Mesothelial cell of epicardium (in vitro differentiated cells): Measurements from ENCODE around the gene C8A. TPM values are rescaled to one million over a fixed set of nuclear protein-coding genes. Genes with fewer than 3 reads are reported as not detected.

Experiments used
- DNase-seq, 2 experiments: peaks; one replicate each; pipeline ENCODE4 v3.0.0; 2021; ENCODE audit warnings: low spot score in 2 of 2; ENCODE audit not compliant: unreplicated experiment in 2 of 2
- H3K27ac Mint-ChIP-seq: 2 replicates; pipeline ENCODE4 v1.8.0; 2021; ENCODE audit warnings: mixed read lengths
- H3K27me3 Mint-ChIP-seq: 2 replicates; pipeline ENCODE4 v1.8.0; 2021; ENCODE audit warnings: low read depth, mixed read lengths
- H3K36me3 Mint-ChIP-seq: 2 replicates; pipeline ENCODE4 v1.8.0; 2021; ENCODE audit warnings: mixed read lengths
- H3K4me1 Mint-ChIP-seq: 2 replicates; pipeline ENCODE4 v1.8.0; 2021; ENCODE audit warnings: mixed read lengths
- H3K4me3 Mint-ChIP-seq: 2 replicates; pipeline ENCODE4 v1.8.0; 2021; ENCODE audit warnings: mild to moderate bottlenecking, moderate library complexity, mixed read lengths
- H3K9me3 Mint-ChIP-seq: 2 replicates; pipeline ENCODE4 v1.8.0; 2021; ENCODE audit warnings: mixed read lengths
- CTCF ChIP-seq: fragments of 200-600 bp; sonication (generic); IDR thresholded peaks from one replicate; pipeline ENCODE4 v1.5.0; 2021; ENCODE audit warnings: antibody characterized with exemption; ENCODE audit not compliant: unreplicated experiment
- total RNA-seq: library from RNA; stranded (reverse); gene quantifications from 3 replicates; pipeline ENCODE4 v1.2.1, GENCODE V29; 2021

Gene C8A
- total RNA-seq, 1 donor from 2014 or later: not detected

GRCh38 chr1:56925193-56925592 lies 70.6 kb downstream of the C8A start:
- no peaks in the 10 kb centered on the region for H3K36me3 Mint-ChIP-seq
- H3K9me3 Mint-ChIP-seq: peaks cover 7% of the 10 kb centered on the region
- no peak overlapping the region for H3K27ac Mint-ChIP-seq
- no peak overlapping the region for H3K4me3 Mint-ChIP-seq
- no peak for DNase-seq
- peaks cover 53% of the 10 kb centered on the region for H3K27me3 Mint-ChIP-seq
- H3K4me1 Mint-ChIP-seq: peaks cover 26% of the 10 kb centered on the region
- TF ChIP-seq CTCF: no peak

GRCh38 chr1:56927171-56927570 lies 72.6 kb downstream of the C8A start:
- no peak overlapping the region for H3K4me3 Mint-ChIP-seq
- peaks cover 7% of the 10 kb centered on the region for H3K9me3 Mint-ChIP-seq
- peaks cover 15% of the 10 kb centered on the region for H3K4me1 Mint-ChIP-seq
- no peak overlapping the region for H3K27ac Mint-ChIP-seq
- TF ChIP-seq CTCF: no peak
- H3K36me3 Mint-ChIP-seq: no peaks in the 10 kb centered on the region
- DNase-seq: no peak
- H3K27me3 Mint-ChIP-seq: peaks cover 50% of the 10 kb centered on the region

- peaks cover 15% of the 10 kb centered on the region for H3K4me1 Mint-ChIP-seq
- DNase-seq: no peak
- H3K9me3 Mint-ChIP-seq: peaks cover 7% of the 10 kb centered on the region
- H3K27ac Mint-ChIP-seq: no peak overlapping the region
- H3K4me3 Mint-ChIP-seq: no peak overlapping the region
- no peaks in the 10 kb centered on the region for H3K36me3 Mint-ChIP-seq
- peaks cover 56% of the 10 kb centered on the region for H3K27me3 Mint-ChIP-seq
- TF ChIP-seq CTCF: no peak
These were observed 73.4 kb downstream of the C8A start for GRCh38 chr1:56927986-56928385.

GRCh38 chr1:56929492-56929891 lies 74.9 kb downstream of the C8A start:
- H3K36me3 Mint-ChIP-seq: no peaks in the 10 kb centered on the region
- no peak overlapping the region for H3K27ac Mint-ChIP-seq
- peaks cover 2% of the 10 kb centered on the region for H3K4me1 Mint-ChIP-seq
- TF ChIP-seq CTCF: no peak
- no peak for DNase-seq
- H3K4me3 Mint-ChIP-seq: no peak overlapping the region
- H3K9me3 Mint-ChIP-seq: peaks cover 7% of the 10 kb centered on the region
- peaks cover 65% of the 10 kb centered on the region for H3K27me3 Mint-ChIP-seq

- no peak for DNase-seq
- H3K27ac Mint-ChIP-seq: no peak overlapping the region
- H3K4me1 Mint-ChIP-seq: peaks cover 2% of the 10 kb centered on the region
- peaks cover 7% of the 10 kb centered on the region for H3K9me3 Mint-ChIP-seq
- no peak for TF ChIP-seq CTCF
- no peak overlapping the region for H3K4me3 Mint-ChIP-seq
- H3K27me3 Mint-ChIP-seq: peaks cover 71% of the 10 kb centered on the region
- H3K36me3 Mint-ChIP-seq: no peaks in the 10 kb centered on the region
These were observed 76.6 kb downstream of the C8A start for GRCh38 chr1:56931211-56931610.

- Mint-ChIP-seq H3K9me3 (peaks cover 7% of the 10 kb centered on the region), H3K27ac (no peak overlapping the region), H3K36me3 (no peaks in the 10 kb centered on the region), H3K4me3 (no peak overlapping the region), H3K27me3 (peaks cover 66% of the 10 kb centered on the region), H3K4me1 (peaks cover 2% of the 10 kb centered on the region)
- no peak for TF ChIP-seq CTCF
- DNase-seq: no peak
These were observed 77.1 kb downstream of the C8A start for GRCh38 chr1:56931686-56932085.
